H9 (cell line): ENCODE measurements around the gene ITGA2. TPM values are rescaled to one million over a fixed set of nuclear protein-coding genes. Genes with fewer than 3 reads are reported as not detected.

Experiments
- DNase-seq: peaks from one replicate; pipeline ENCODE4 v3.0.0-alpha.2; 2017
- H2AFZ ChIP-seq: one replicate; pipeline ENCODE4 v1.6.1; 2013; ENCODE audit warnings: mild to moderate bottlenecking, low read length, control low read depth, moderate library complexity
- H2AK5ac ChIP-seq: 2 replicates; pipeline ENCODE4 v1.6.1; 2013; ENCODE audit warnings: low read length, control low read depth, mixed read lengths; ENCODE audit not compliant: insufficient read length
- H2BK120ac ChIP-seq: one replicate; pipeline ENCODE4 v1.6.1; 2013; ENCODE audit warnings: low read depth, mild to moderate bottlenecking, low read length, control low read depth, inconsistent platforms; ENCODE audit not compliant: poor library complexity, severe bottlenecking
- H2BK12ac ChIP-seq: 2 replicates; pipeline ENCODE4 v1.6.1; 2013; ENCODE audit warnings: low read length, control low read depth, mixed read lengths, low read depth; ENCODE audit not compliant: insufficient read length
- H2BK15ac ChIP-seq: 2 replicates; pipeline ENCODE4 v1.6.1; 2013; ENCODE audit warnings: low read depth, low read length, control low read depth
- H2BK20ac ChIP-seq: one replicate; pipeline ENCODE4 v1.6.1; 2013; ENCODE audit warnings: low read depth, mild to moderate bottlenecking, low read length, control low read depth, inconsistent platforms; ENCODE audit not compliant: poor library complexity, severe bottlenecking
- H2BK5ac ChIP-seq: 2 replicates; pipeline ENCODE4 v1.6.1; 2013; ENCODE audit warnings: low read length, control low read depth, mixed read lengths; ENCODE audit not compliant: insufficient read length
- H3K14ac ChIP-seq: 2 replicates; pipeline ENCODE4 v1.6.1; 2013; ENCODE audit warnings: low read length, control low read depth; ENCODE audit not compliant: insufficient read depth
- H3K18ac ChIP-seq: 2 replicates; pipeline ENCODE4 v1.6.1; 2013; ENCODE audit warnings: low read depth, mild to moderate bottlenecking, mixed read lengths, low read length, control low read depth; ENCODE audit not compliant: insufficient read length
- H3K23ac ChIP-seq: 2 replicates; pipeline ENCODE4 v1.6.1; 2013; ENCODE audit warnings: low read length, control low read depth, mixed read lengths, low read depth; ENCODE audit not compliant: insufficient read length
- H3K23me2 ChIP-seq: 2 replicates; pipeline ENCODE4 v1.6.1; 2013; ENCODE audit warnings: low read depth, mild to moderate bottlenecking, mixed read lengths, low read length, control low read depth; ENCODE audit not compliant: insufficient read length, poor library complexity, severe bottlenecking
- H3K27ac ChIP-seq: 2 replicates; pipeline ENCODE4 v1.5.1; 2013; ENCODE audit warnings: low read length, control low read depth, mixed read lengths, low read depth; ENCODE audit not compliant: insufficient read length
- H3K27me3 ChIP-seq: 2 replicates; pipeline ENCODE4 v1.6.1; 2013; ENCODE audit warnings: low read length, control low read depth, inconsistent platforms; ENCODE audit not compliant: insufficient read depth
- H3K4ac ChIP-seq: 2 replicates; pipeline ENCODE4 v1.6.1; 2013; ENCODE audit warnings: low read depth, mild to moderate bottlenecking, control low read depth, inconsistent platforms, low read length, moderate library complexity
- H3K4me1 ChIP-seq: 2 replicates; pipeline ENCODE4 v1.6.1; 2013; ENCODE audit warnings: low read length, control low read depth, inconsistent platforms; ENCODE audit not compliant: insufficient read depth
- H3K4me2 ChIP-seq: 2 replicates; pipeline ENCODE4 v1.6.1; 2013; ENCODE audit warnings: low read length, control low read depth, mixed read lengths; ENCODE audit not compliant: insufficient read length, insufficient read depth
- H3K56ac ChIP-seq: 2 replicates; pipeline ENCODE4 v1.6.1; 2013; ENCODE audit warnings: low read depth, mild to moderate bottlenecking, mixed read lengths, low read length, control low read depth; ENCODE audit not compliant: insufficient read length
- H3K79me1 ChIP-seq: 2 replicates; pipeline ENCODE4 v1.6.1; 2013; ENCODE audit warnings: low read depth, mild to moderate bottlenecking, moderate library complexity, low read length, control low read depth, inconsistent platforms; ENCODE audit not compliant: insufficient read depth, poor library complexity, severe bottlenecking
- H3K79me2 ChIP-seq: 2 replicates; pipeline ENCODE4 v1.6.1; 2013; ENCODE audit warnings: low read length, control low read depth, inconsistent platforms; ENCODE audit not compliant: insufficient read depth
- H3K9ac ChIP-seq: 2 replicates; pipeline ENCODE4 v1.6.1; 2013; ENCODE audit warnings: low read length, control low read depth, mixed read lengths; ENCODE audit not compliant: insufficient read length; ENCODE audit errors: extremely low read depth
- H3K9me3 ChIP-seq: one replicate; pipeline ENCODE4 v1.6.1; 2013; ENCODE audit warnings: low read depth, low read length, inconsistent platforms; ENCODE audit not compliant: control insufficient read depth
- H3T11ph ChIP-seq: one replicate; pipeline ENCODE4 v1.6.1; 2013; ENCODE audit warnings: mild to moderate bottlenecking, low read length, control low read depth, inconsistent platforms
- H4K20me1 ChIP-seq: one replicate; pipeline ENCODE4 v1.6.1; 2013; ENCODE audit not compliant: control insufficient read depth, insufficient read length, insufficient read depth
- H4K5ac ChIP-seq: 2 replicates; pipeline ENCODE4 v1.6.1; 2013; ENCODE audit warnings: low read depth, mild to moderate bottlenecking, mixed read lengths, low read length, control low read depth; ENCODE audit not compliant: insufficient read length
- H4K8ac ChIP-seq: replicated peaks from 2 replicates; pipeline ENCODE4 v1.6.1; 2013; ENCODE audit warnings: low read length, control low read depth, mixed read lengths, low read depth; ENCODE audit not compliant: insufficient read length
- H4K91ac ChIP-seq: 2 replicates; pipeline ENCODE4 v1.6.1; 2013; ENCODE audit warnings: low read depth, mild to moderate bottlenecking, moderate library complexity, mixed read lengths, low read length, control low read depth; ENCODE audit not compliant: insufficient read length
- H3K27ac Mint-ChIP-seq, 3 experiments: 2 replicates in 2 of 3; 3 replicates in 1 of 3; pipeline ENCODE4 v1.8.0; 2020 to 2021; ENCODE audit warnings: mixed read lengths in 3 of 3, mild to moderate bottlenecking in 1 of 3, moderate library complexity in 1 of 3
- H3K27me3 Mint-ChIP-seq: 2 replicates; pipeline ENCODE4 v1.8.0; 2021; ENCODE audit warnings: low read depth, mild to moderate bottlenecking, moderate library complexity, mixed read lengths
- H3K36me3 Mint-ChIP-seq, 3 experiments: 2 replicates in 2 of 3; 3 replicates in 1 of 3; pipeline ENCODE4 v1.8.0; 2020 to 2021; ENCODE audit warnings: low read depth in 3 of 3, mixed read lengths in 3 of 3; ENCODE audit not compliant: insufficient read depth in 1 of 3
- H3K4me1 Mint-ChIP-seq, 2 experiments: 2 replicates each; pipeline ENCODE4 v1.8.0; 2020; ENCODE audit warnings: mixed read lengths in 2 of 2
- H3K4me3 Mint-ChIP-seq, 2 experiments: 2 replicates in 1 of 2; 3 replicates in 1 of 2; pipeline ENCODE4 v1.8.0; 2020 to 2021; ENCODE audit warnings: mild to moderate bottlenecking in 2 of 2, mixed read lengths in 2 of 2, moderate library complexity in 1 of 2
- H3K9me3 Mint-ChIP-seq, 2 experiments: 2 replicates in 1 of 2; 3 replicates in 1 of 2; pipeline ENCODE4 v1.8.0; 2020; ENCODE audit warnings: mild to moderate bottlenecking in 2 of 2, mixed read lengths in 2 of 2, moderate library complexity in 1 of 2
- WGBS: extraction: QIAGEN DNeasy Blood & Tissue Kit; methylation state at CpG from one replicate; pipeline ENCODE4 v1.1.7; 2013; ENCODE audit warnings: missing lambda C conversion rate, low lambda C conversion rate, mixed read lengths; ENCODE audit not compliant: insufficient read length; ENCODE audit errors: extremely low coverage; 5-methylcytosine and 5-hydroxymethylcytosine counted together
- total RNA-seq: library from RNA; stranded (reverse); gene quantifications from 2 replicates; pipeline ENCODE4 v1.2.1, GENCODE V29; 2021
- TF ChIP-seq, protein P1 (sequence below): fragments of 200-600 bp; sonication (generic); conservative IDR thresholded peaks from 3 replicates; pipeline ENCODE4 v1.8.0; 2021; ENCODE audit warnings: antibody characterized with exemption, mild to moderate bottlenecking

Gene ITGA2
- total RNA-seq, 1 experiment from 2014 or later: 3.0 TPM

DNA sequence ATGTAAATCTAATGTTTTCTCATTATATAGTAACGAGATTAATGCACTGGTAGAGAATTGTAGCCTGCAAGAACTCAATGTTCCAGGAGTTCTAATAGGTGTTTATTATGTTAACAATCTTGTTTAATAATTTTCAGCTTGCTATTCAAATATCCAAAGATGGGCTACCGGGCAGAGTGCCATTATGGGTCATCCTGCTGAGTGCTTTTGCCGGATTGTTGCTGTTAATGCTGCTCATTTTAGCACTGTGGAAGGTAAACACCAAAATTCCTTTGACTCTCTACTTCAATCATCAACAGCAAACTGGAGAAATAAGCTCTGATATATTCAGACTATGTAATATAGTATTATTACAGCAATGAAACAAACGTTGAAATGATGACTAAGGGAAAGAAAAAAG, 41.9 kb upstream of the ITGA2 start:
- Mint-ChIP-seq H3K9me3 (no peaks in the 10 kb centered on the region), H3K4me3 (no peak overlapping the region), H3K36me3 (no peaks in the 10 kb centered on the region), H3K27me3 (no peaks in the 10 kb centered on the region), H3K27ac (no peak overlapping the region), H3K4me1 (no peaks in the 10 kb centered on the region)
- no peak overlapping the region for H3K9ac ChIP-seq
- H3K56ac ChIP-seq: no peak overlapping the region
- no peak overlapping the region for H2BK120ac ChIP-seq
- H3K23me2 ChIP-seq: no peaks in the 10 kb centered on the region
- H3K79me1 ChIP-seq: no peaks in the 10 kb centered on the region
- no peak overlapping the region for H3K4ac ChIP-seq
- H2AFZ ChIP-seq: no peak overlapping the region
- TF ChIP-seq, protein P1, sequence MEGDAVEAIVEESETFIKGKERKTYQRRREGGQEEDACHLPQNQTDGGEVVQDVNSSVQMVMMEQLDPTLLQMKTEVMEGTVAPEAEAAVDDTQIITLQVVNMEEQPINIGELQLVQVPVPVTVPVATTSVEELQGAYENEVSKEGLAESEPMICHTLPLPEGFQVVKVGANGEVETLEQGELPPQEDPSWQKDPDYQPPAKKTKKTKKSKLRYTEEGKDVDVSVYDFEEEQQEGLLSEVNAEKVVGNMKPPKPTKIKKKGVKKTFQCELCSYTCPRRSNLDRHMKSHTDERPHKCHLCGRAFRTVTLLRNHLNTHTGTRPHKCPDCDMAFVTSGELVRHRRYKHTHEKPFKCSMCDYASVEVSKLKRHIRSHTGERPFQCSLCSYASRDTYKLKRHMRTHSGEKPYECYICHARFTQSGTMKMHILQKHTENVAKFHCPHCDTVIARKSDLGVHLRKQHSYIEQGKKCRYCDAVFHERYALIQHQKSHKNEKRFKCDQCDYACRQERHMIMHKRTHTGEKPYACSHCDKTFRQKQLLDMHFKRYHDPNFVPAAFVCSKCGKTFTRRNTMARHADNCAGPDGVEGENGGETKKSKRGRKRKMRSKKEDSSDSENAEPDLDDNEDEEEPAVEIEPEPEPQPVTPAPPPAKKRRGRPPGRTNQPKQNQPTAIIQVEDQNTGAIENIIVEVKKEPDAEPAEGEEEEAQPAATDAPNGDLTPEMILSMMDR: no peak
- DNase-seq: no peak
- no peak overlapping the region for H3T11ph ChIP-seq
- no peak overlapping the region for H2BK15ac ChIP-seq
- H2BK12ac ChIP-seq: no peak overlapping the region
- no peak overlapping the region for H3K23ac ChIP-seq
- no peak overlapping the region for H4K5ac ChIP-seq
- H4K20me1 ChIP-seq: no peaks in the 10 kb centered on the region
- H3K14ac ChIP-seq: no peak overlapping the region
- H2BK20ac ChIP-seq: no peak overlapping the region
- H3K4me2 ChIP-seq: no peak overlapping the region
- H3K79me2 ChIP-seq: no peaks in the 10 kb centered on the region
- H4K8ac ChIP-seq: no peak overlapping the region
- H2BK5ac ChIP-seq: no peak overlapping the region
- H3K27me3 ChIP-seq: no peaks in the 10 kb centered on the region
- H3K27ac ChIP-seq: no peak overlapping the region
- no peak overlapping the region for H4K91ac ChIP-seq
- H3K9me3 ChIP-seq: no peaks in the 10 kb centered on the region
- no CpG with 5 or more reads among the region's 4 CpGs for WGBS
- no peak overlapping the region for H2AK5ac ChIP-seq
- no peak overlapping the region for H3K18ac ChIP-seq
- no peaks in the 10 kb centered on the region for H3K4me1 ChIP-seq
